Stomach (tissue), 9 donors: ENCODE measurements around the gene KMT5B. TPM values are rescaled to one million over a fixed set of nuclear protein-coding genes. Genes with fewer than 3 reads are reported as not detected.
A peak's percentile ranks its signal among the peaks of the same experiment; 100 is the strongest.

Experiments
- DNase-seq, 2 donors: peaks; one replicate each; pipeline versions ENCODE4 v3.0.0 to v3.0.0-alpha.2; 2013 to 2019
- H3K27ac ChIP-seq, 5 donors: fragments of 200-600 bp in 4 of 5; sonication (generic) in 4 of 5; one replicate each; pipeline ENCODE4 v1.5.1; 2013 to 2019; ENCODE audit warnings: mild to moderate bottlenecking in 1 of 5, moderate library complexity in 1 of 5
- H3K27me3 ChIP-seq, 3 donors: fragments of 200-600 bp; sonication (generic); one replicate each; pipeline ENCODE4 v1.5.1; 2017 to 2019; ENCODE audit warnings: mixed run types in 1 of 3
- H3K36me3 ChIP-seq, 4 donors: fragments of 200-600 bp; sonication (generic); 1 replicate in 3 of 4; 2 replicates in 1 of 4; pipeline ENCODE4 v1.5.1; 2016 to 2019
- H3K4me1 ChIP-seq, 4 donors: fragments of 200-600 bp; sonication (generic); one replicate each; pipeline ENCODE4 v1.5.1; 2016 to 2019
- H3K4me3 ChIP-seq, 4 donors: fragments of 200-600 bp; sonication (generic) in 3 of 4; one replicate each; pipeline ENCODE4 v1.5.1; 2016 to 2019; ENCODE audit warnings: mild to moderate bottlenecking in 1 of 4
- H3K9me3 ChIP-seq, 4 donors: fragments of 200-600 bp; sonication (generic); one replicate each; pipeline ENCODE4 v1.5.1; 2016 to 2019
- CTCF ChIP-seq, 7 experiments: fragments of 450-650 bp in 4 of 7; fragments of 200-600 bp in 3 of 7; sonication (generic) in 3 of 7; IDR thresholded peaks; one replicate each; pipeline ENCODE4 v1.5.1; 2016 to 2019; ENCODE audit warnings: antibody characterized with exemption in 7 of 7, control low read depth in 2 of 7, mild to moderate bottlenecking in 1 of 7
- EP300 ChIP-seq: sonication (generic); formaldehyde crosslinking; IDR thresholded peaks from one replicate; pipeline ENCODE4 v1.6.1; 2017; ENCODE audit warnings: antibody characterized with exemption
- POLR2A ChIP-seq, 4 donors: fragments of 450-650 bp; IDR thresholded peaks; one replicate each; pipeline ENCODE4 v1.6.1; 2016; ENCODE audit warnings: antibody characterized with exemption in 4 of 4, control low read depth in 2 of 4, mild to moderate bottlenecking in 1 of 4, moderate library complexity in 1 of 4
- POLR2AphosphoS5 ChIP-seq, 3 donors: sonication (generic); formaldehyde crosslinking; IDR thresholded peaks; one replicate each; pipeline ENCODE4 v1.6.1; 2016; ENCODE audit warnings: antibody characterized with exemption in 3 of 3
- WGBS, 5 donors: extraction: QIAGEN DNeasy Blood & Tissue Kit in 3 of 5; methylation state at CpG; one replicate each; pipeline versions ENCODE4 v1.1.5 to v1.1.7; 2013 to 2018; 5-methylcytosine and 5-hydroxymethylcytosine counted together
- intact Hi-C: fragments of 100-400 bp; cut with DNase I; formaldehyde crosslinking; loops from one replicate; pipeline ENCODE4 v1.15.1; 2023; ENCODE audit warnings: low total_unique reads
- polyA plus RNA-seq, 3 donors: library from polyadenylated mRNA; stranded (reverse); fragments of 200-250 nt; gene quantifications; one replicate each; pipeline ENCODE4 v1.2.3, GENCODE V29; 2013
- total RNA-seq, 5 donors: library from RNA; depleted of rRNA; stranded (reverse); fragments of >200 nt; gene quantifications; one replicate each; pipeline versions ENCODE4 v1.1.0 to v1.2.3, GENCODE V29; 2014 to 2016
- donor health status: healthy with polysubstance abuse.
- donor health status: Bipolar disorder and iron deficiency.
- donor health status: healthy.

The KMT5B gene
- total and polyA plus RNA-seq, 8 donors: 14.3 to 52.7 (median 25.1) TPM

DNA sequence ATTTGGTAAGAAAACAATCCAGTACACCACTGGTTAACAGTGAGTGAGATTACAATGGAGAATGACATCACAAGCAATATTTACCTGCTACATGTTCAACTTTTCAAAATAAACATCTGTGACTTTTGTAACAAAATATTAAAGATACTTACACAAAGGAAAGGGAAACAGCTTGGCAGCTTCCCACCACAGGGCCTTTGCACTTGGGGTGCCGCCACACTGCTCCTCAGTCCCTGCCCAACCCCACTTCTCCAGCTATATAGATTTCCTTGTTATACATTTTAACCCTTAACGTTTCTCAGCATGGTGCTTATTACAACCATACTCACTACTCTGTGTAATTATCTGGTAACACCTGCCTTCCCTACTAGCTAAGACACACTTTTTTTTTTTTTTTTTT, 10.9 kb downstream of the KMT5B start:
- H3K4me1 ChIP-seq: peaks cover 41 to 92% (median 73%) of the 10 kb centered on the region in 4 donors
- no peak overlapping the region for H3K4me3 ChIP-seq
- intact Hi-C loops: no loop called here
- H3K9me3 ChIP-seq: no peaks in the 10 kb centered on the region
- TF ChIP-seq CTCF (IDR thresholded peaks at IDR 0.05) (no peak), POLR2A (IDR thresholded peaks at IDR 0.05) (no peak), EP300 (no peak), POLR2AphosphoS5 (IDR thresholded peaks at IDR 0.05) (no peak)
- no peaks in the 10 kb centered on the region for H3K36me3 ChIP-seq
- WGBS, 5 donors: 31 to 61% (median 37%) methylated on average over 2 of the region's 2 CpGs
- peak overlapping the region in 1 of 5 donors; percentile 4 for H3K27ac ChIP-seq
- DNase-seq: peak in 1 of 2 donors; percentile 20
- H3K27me3 ChIP-seq: no peaks in the 10 kb centered on the region

GRCh38 chr11:68201492-68201891, 11.6 kb downstream of the KMT5B start:
- H3K27me3 ChIP-seq: no peaks in the 10 kb centered on the region
- intact Hi-C loops: no loop called here
- 42 to 74% (median 64%) methylated on average over 4 of the region's 4 CpGs for WGBS, 5 donors
- no peak for DNase-seq
- H3K9me3 ChIP-seq: no peaks in the 10 kb centered on the region
- H3K4me3 ChIP-seq: no peak overlapping the region
- TF ChIP-seq POLR2AphosphoS5 (IDR thresholded peaks at IDR 0.05): no peak
- TF ChIP-seq EP300: no peak
- no peak for TF ChIP-seq CTCF (IDR thresholded peaks at IDR 0.05)
- no peak for TF ChIP-seq POLR2A (IDR thresholded peaks at IDR 0.05)
- H3K36me3 ChIP-seq: no peaks in the 10 kb centered on the region
- peak overlapping the region in 1 of 5 donors; percentile 31 for H3K27ac ChIP-seq
- H3K4me1 ChIP-seq: peaks cover 37 to 91% (median 70%) of the 10 kb centered on the region in 4 donors

DNA sequence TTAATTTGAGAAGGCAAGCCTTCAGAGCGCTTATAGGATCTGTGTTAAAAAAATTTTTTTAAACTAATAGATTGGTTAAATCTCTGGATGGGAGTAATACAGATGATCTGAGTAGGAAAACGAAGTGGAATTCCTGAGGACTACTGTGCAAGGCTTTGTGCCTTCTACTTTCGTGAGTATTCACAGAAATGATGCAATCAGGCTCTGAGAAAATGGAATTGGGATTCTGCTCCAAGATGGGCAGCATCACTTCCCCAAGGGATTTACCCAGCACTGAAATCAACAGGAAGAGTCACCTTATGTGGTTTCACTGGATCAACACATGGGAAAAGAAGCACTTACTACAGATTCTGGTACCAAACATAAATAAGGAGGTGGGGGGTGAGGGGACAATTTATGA, 12.5 kb downstream of the KMT5B start:
- H3K27ac ChIP-seq: peak overlapping the region in 3 of 5 donors; percentile 21 to 36 (median 23)

DNA sequence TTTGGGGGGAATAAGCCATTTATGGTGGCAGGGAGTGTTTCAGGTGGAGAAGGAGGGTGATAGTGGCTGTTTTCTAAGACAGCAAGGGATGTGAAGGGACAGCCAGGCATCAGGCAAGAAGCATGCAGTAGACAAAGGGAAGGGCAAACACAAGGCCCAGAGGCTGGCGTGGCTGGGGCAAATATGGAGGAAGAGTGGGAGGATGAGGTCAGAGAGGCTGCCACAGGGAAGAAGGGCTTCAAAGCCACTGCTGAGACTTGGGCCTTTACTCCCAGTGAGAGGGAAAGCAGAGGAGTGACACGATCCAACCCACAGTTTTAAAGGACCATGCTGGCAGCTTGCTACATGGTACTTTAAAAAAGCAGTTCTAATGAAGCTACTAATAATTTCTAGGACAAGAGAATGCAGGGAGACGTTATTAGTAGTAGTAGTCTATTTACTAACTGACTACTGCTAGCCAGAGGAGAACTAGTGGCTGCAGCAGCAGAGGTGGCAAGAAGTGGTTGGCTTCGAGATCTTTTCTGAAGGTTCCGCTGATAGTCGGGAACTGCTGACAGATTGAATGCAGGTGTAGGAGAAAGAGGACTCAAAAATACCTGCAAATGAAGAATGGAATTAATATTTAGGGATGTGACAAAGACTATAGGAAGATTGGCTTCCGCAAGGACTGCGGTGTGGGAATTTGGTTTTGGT, 13.7 kb downstream of the KMT5B start:
- H3K36me3 ChIP-seq: no peaks in the 10 kb centered on the region
- peak overlapping the region in 1 of 5 donors; percentile 21 for H3K27ac ChIP-seq
- intact Hi-C loops: no loop called here
- DNase-seq: no peak
- no peaks in the 10 kb centered on the region for H3K27me3 ChIP-seq
- H3K4me3 ChIP-seq: no peak overlapping the region
- TF ChIP-seq CTCF (IDR thresholded peaks at IDR 0.05) (no peak), POLR2AphosphoS5 (IDR thresholded peaks at IDR 0.05) (no peak), POLR2A (IDR thresholded peaks at IDR 0.05) (no peak), EP300 (no peak)
- H3K4me1 ChIP-seq: peaks cover 25 to 90% (median 65%) of the 10 kb centered on the region in 4 donors
- H3K9me3 ChIP-seq: no peaks in the 10 kb centered on the region
- 71 to 84% (median 75%) methylated on average over 8 of the region's 8 CpGs for WGBS, 5 donors

More for the DNA sequence above, 12.5 kb downstream of the KMT5B start:
- H3K36me3 ChIP-seq: no peaks in the 10 kb centered on the region
- intact Hi-C loops: no loop called here
- 46 to 66% (median 54%) methylated on average over 3 of the region's 3 CpGs for whole genome bisulfite sequencing, 5 donors
- TF ChIP-seq POLR2A (IDR thresholded peaks at IDR 0.05) (no peak), CTCF (IDR thresholded peaks at IDR 0.05) (no peak)
- no peak for DNase-seq
- no peaks in the 10 kb centered on the region for H3K9me3 ChIP-seq
- H3K4me3 ChIP-seq: no peak overlapping the region
- H3K4me1 ChIP-seq: peaks cover 28 to 91% (median 67%) of the 10 kb centered on the region in 4 donors
- no peaks in the 10 kb centered on the region for H3K27me3 ChIP-seq
